ENCODE results near the gene E4F1. TPM values are rescaled to one million over a fixed set of nuclear protein-coding genes. Genes with fewer than 3 reads are reported as not detected.
A peak's percentile ranks its signal among the peaks of the same experiment; 100 is the strongest.

Gene E4F1
- total RNA-seq, 6 donors from 2014 or later = 24.9 to 153 (median 32.9) TPM

GRCh38 chr16:2209258-2210008 is 14.0 kb upstream of the E4F1 start:
- TF ChIP-seq CTCF (IDR thresholded peaks at IDR 0.05) (no peak), POLR2AphosphoS5 (IDR thresholded peaks at IDR 0.05) (no peak), EP300 (IDR thresholded peaks at IDR 0.05) (no peak), POLR2A (IDR thresholded peaks at IDR 0.05) (no peak)
- no peaks in the 10 kb centered on the region for H3K9me3 ChIP-seq
- H3K27ac ChIP-seq = no peak overlapping the region
- WGBS, 2 donors = 84 to 94% methylated on average over 6 to 29 of the region's 29 CpGs
- DNase-seq (peak in 1 of 2 donors; percentile 74), ATAC-seq (ENCODE audit: low FRiP score in 2 of 2) (no peak)
- H3K4me1 ChIP-seq = peaks cover 40 to 49% (median 40%) of the 10 kb centered on the region in 4 donors
- no peaks in the 10 kb centered on the region for H3K27me3 ChIP-seq
- peaks cover 0 to 42% (median 33%) of the 10 kb centered on the region in 4 donors for H3K36me3 ChIP-seq
- H3K4me3 ChIP-seq = no peak overlapping the region

GRCh38 chr16:2210009-2210332 is 13.4 kb upstream of the E4F1 start:
- ATAC-seq (ENCODE audit: low FRiP score in 2 of 2) (no peak), DNase-seq (peak in 1 of 2 donors; percentile 70)
- Histone ChIP-seq H3K4me1 (peaks cover 34 to 44% (median 36%) of the 10 kb centered on the region in 4 donors), H3K4me3 (no peak overlapping the region), H3K36me3 (peaks cover 0 to 42% (median 33%) of the 10 kb centered on the region in 4 donors), H3K27me3 (no peaks in the 10 kb centered on the region), H3K27ac (no peak overlapping the region), H3K9me3 (no peaks in the 10 kb centered on the region)
- TF ChIP-seq EP300 (IDR thresholded peaks at IDR 0.05) = no peak
- no peak for TF ChIP-seq POLR2A (IDR thresholded peaks at IDR 0.05)
- no peak for TF ChIP-seq POLR2AphosphoS5 (IDR thresholded peaks at IDR 0.05)
- no peak for TF ChIP-seq CTCF (IDR thresholded peaks at IDR 0.05)
- WGBS, 2 donors = no CpG with 5 or more reads among the region's 17 CpGs

- TF ChIP-seq CTCF (IDR thresholded peaks at IDR 0.05) = no peak
- TF ChIP-seq POLR2AphosphoS5 (IDR thresholded peaks at IDR 0.05) = no peak
- TF ChIP-seq EP300 (IDR thresholded peaks at IDR 0.05) = no peak
- TF ChIP-seq POLR2A (IDR thresholded peaks at IDR 0.05) = no peak
- Histone ChIP-seq H3K4me1 (peaks cover 38 to 49% (median 40%) of the 10 kb centered on the region in 4 donors), H3K36me3 (peaks cover 0 to 42% (median 33%) of the 10 kb centered on the region in 4 donors), H3K9me3 (no peaks in the 10 kb centered on the region), H3K27me3 (no peaks in the 10 kb centered on the region), H3K27ac (peak within 1 kb of the TSS; percentile 10 to 87 (median 63)), H3K4me3 (no peak within 1 kb of the TSS)
- ATAC-seq (ENCODE audit: low FRiP score in 2 of 2) (no peak), DNase-seq (no peak)
- WGBS, 2 donors = 73 to 84% methylated on average over 6 to 16 of the region's 24 CpGs
Measured at GRCh38 chr16:2210386-2211365, 12.7 kb upstream of the E4F1 start, which contains the start of gene BRICD5. BRICD5 (minus strand) TSS chr16:2210863; CDS start chr16:2210833, 30 bp downstream.

GRCh38 chr16:2211923-2212347 is 11.5 kb upstream of the E4F1 start:
- H3K36me3 ChIP-seq = peaks cover 0 to 41% (median 29%) of the 10 kb centered on the region in 4 donors
- H3K4me1 ChIP-seq = peaks cover 31 to 40% (median 34%) of the 10 kb centered on the region in 4 donors
- H3K4me3 ChIP-seq = no peak overlapping the region
- H3K9me3 ChIP-seq = no peaks in the 10 kb centered on the region
- H3K27me3 ChIP-seq = no peaks in the 10 kb centered on the region
- DNase-seq (no peak), ATAC-seq (ENCODE audit: low FRiP score in 2 of 2) (no peak)
- TF ChIP-seq CTCF (IDR thresholded peaks at IDR 0.05) = no peak
- TF ChIP-seq POLR2AphosphoS5 (IDR thresholded peaks at IDR 0.05) = no peak
- no peak for TF ChIP-seq POLR2A (IDR thresholded peaks at IDR 0.05)
- no peak for TF ChIP-seq EP300 (IDR thresholded peaks at IDR 0.05)
- 73 to 76% methylated on average over 3 to 11 of the region's 11 CpGs for WGBS, 2 donors
- H3K27ac ChIP-seq = peak overlapping the region; percentile 10 to 87 (median 63)
